Loucy (cell line): ENCODE measurements around the gene FOXC2.

ENCODE experiments used
- CTCF ChIP-seq: fragments of 200-600 bp; sonication (generic); conservative IDR thresholded peaks from 2 replicates; pipeline ENCODE4 v1.5.1; 2014; ENCODE audit warnings: mild to moderate bottlenecking, antibody characterized with exemption, low read length
- EZH2phosphoT487 ChIP-seq: fragments of 200-600 bp; IDR thresholded peaks from 2 replicates; pipeline ENCODE4 v1.6.1; 2018; ENCODE audit warnings: antibody characterized with exemption, mild to moderate bottlenecking, moderate library complexity, borderline replicate concordance

- no peak for TF ChIP-seq CTCF
- no peak for TF ChIP-seq EZH2phosphoT487
Observed at GRCh38 chr16:86570558-86571529, 4.2 kb downstream of the FOXC2 start.
